Kidney epithelial cell (primary cell): ENCODE data around the gene LMTK2. TPM values are rescaled to one million over a fixed set of nuclear protein-coding genes. Genes with fewer than 3 reads are reported as not detected.

Source experiments
- DNase-seq: peaks from one replicate; pipeline ENCODE4 v3.0.0-alpha.2; 2010; ENCODE audit warnings: low read depth
- H3K27me3 ChIP-seq: 2 replicates; pipeline ENCODE4 v1.6.0; 2011; ENCODE audit warnings: low read length; ENCODE audit not compliant: control insufficient read depth, insufficient read depth
- H3K36me3 ChIP-seq: 2 replicates; pipeline ENCODE4 v1.5.1; 2011; ENCODE audit warnings: low read length; ENCODE audit not compliant: control insufficient read depth, insufficient read depth
- H3K4me3 ChIP-seq: 2 replicates; pipeline ENCODE4 v1.5.1; 2011; ENCODE audit warnings: low read depth, mild to moderate bottlenecking, control low read depth, low read length
- total RNA-seq: library from RNA; depleted of rRNA; stranded (reverse); fragments of >200 nt; gene quantifications from 2 replicates; pipeline ENCODE4 v1.2.3, GENCODE V29; 2015
- TF ChIP-seq, protein P1 (sequence below): IDR thresholded peaks from 2 replicates; pipeline ENCODE4 v1.5.1; 2011; ENCODE audit warnings: mild to moderate bottlenecking, moderate library complexity, low read length, control low read depth, inconsistent platforms; ENCODE audit not compliant: insufficient read depth, poor library complexity, severe bottlenecking

LMTK2 gene
- total RNA-seq, 1 donor from 2014 or later, result 17.9 TPM

DNA sequence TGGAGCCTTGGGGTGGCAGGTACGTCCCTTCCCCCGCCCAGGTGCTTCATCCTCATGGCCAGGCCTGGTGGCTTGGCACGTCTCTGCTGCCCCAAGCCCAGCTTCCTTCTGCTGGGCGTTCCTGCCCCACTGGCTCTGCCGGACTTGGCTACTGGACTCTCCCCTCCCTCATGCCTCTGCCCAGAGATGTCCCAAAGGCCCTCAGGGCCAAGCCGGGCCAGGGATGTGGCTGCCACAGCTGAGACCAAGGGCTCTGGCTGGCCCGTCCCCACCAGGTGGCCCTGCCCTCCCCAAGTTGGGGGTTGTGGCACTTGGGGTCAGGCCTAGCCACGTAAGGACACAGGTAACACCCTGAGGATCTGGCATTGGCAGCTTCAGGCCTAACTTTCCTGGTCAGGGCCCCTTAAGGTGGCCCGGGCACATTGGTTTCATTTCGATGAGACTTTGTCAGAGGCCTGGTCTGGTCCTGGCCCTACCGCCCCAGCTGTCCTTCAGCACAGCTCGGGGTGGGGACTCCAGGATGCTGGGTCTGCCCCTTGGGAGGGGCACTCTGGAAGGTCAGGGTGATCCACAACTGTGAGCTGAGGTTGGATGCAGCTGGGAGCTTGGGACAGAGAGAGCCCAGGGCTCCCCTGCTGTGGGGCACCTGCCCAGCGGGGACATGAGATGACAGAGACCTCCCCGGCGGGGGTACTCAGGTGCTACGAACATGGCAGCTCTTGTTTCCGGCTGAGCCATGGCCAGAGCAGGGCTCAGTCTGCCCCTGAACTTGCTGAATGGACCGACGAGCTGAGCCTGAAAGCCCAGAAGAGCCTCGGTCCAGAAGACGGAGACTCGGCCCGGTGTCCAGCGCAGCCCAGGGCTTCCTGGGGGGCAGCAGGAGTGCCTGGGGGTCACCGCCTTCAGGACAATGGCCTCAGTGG is 107.5 kb downstream of the LMTK2 start:
- no peaks in the 10 kb centered on the region for H3K36me3 ChIP-seq
- no peaks in the 10 kb centered on the region for H3K27me3 ChIP-seq
- no peak for DNase-seq
- TF ChIP-seq, protein P1, sequence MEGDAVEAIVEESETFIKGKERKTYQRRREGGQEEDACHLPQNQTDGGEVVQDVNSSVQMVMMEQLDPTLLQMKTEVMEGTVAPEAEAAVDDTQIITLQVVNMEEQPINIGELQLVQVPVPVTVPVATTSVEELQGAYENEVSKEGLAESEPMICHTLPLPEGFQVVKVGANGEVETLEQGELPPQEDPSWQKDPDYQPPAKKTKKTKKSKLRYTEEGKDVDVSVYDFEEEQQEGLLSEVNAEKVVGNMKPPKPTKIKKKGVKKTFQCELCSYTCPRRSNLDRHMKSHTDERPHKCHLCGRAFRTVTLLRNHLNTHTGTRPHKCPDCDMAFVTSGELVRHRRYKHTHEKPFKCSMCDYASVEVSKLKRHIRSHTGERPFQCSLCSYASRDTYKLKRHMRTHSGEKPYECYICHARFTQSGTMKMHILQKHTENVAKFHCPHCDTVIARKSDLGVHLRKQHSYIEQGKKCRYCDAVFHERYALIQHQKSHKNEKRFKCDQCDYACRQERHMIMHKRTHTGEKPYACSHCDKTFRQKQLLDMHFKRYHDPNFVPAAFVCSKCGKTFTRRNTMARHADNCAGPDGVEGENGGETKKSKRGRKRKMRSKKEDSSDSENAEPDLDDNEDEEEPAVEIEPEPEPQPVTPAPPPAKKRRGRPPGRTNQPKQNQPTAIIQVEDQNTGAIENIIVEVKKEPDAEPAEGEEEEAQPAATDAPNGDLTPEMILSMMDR, result no peak
- no peak overlapping the region for H3K4me3 ChIP-seq

DNA sequence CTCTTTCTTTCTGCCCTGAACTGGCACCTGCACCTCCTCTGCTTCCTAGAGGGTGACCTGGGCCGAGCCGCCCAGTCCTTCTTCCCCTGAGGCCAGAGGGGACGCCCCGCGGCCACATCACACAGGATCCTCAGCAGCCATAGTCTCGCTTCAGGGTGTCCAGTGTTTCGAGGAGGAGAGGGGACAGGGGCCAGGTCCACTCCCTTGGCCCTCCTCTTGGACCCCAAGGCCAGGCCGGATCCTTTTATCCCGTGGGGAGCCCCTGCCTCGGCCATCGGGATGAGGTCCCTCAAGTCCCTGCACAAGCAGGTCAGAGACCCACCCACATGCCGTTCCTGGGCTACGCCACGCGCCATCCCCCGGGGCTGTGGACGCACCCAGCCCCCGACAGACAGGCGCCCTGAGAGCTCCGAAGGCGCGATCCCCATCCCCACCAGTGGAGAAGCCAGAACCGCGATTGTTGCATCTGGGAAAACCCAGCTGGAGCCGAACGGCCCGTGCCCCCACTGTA is 108.2 kb downstream of the LMTK2 start:
- H3K27me3 ChIP-seq, result no peaks in the 10 kb centered on the region
- TF ChIP-seq, protein P1, result no peak
- no peak overlapping the region for H3K4me3 ChIP-seq
- no peaks in the 10 kb centered on the region for H3K36me3 ChIP-seq
- no peak for DNase-seq

DNA sequence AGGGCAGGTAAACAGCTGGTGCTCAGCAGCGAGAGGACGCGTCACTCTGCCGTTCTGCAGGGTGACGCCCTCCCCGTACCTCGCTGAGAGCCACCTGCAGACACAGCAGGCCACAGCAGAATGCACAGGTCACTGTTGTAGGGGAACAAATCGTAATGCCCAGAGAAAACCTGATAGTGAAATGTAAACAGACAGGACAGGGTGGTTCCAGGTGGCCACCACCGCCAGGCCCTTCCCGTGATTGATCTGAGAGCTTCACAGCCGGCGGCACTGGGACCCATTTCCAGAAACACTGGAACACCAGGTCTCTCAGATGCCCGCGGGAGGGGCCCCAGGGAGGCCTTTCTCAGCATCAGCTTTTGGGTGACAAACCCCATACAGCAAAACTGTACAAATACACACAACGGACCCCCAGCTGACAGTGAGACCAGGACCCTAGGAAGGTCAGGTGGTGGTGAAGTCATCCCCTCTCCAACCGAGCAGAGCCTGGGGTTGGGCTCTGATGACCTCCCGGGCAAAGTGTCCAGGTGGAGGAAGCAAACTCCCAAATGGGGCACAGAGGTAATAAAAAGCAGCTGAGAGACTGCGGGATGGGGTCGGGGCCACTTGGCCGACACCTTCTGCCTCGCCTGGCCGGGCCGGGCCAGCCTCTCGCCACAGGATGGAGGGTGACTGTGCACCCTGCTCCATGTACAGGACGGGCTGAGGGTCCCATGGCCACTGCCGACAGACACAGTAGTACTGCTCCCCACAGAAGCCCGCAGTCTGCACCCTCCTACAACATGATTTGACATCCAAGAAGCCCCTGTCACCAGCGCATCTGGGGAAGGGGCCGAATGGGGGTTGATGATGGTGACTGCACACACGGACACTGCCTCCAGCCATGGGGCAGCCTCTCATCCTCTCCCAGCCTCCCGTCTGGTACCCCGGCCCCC is 109.2 kb downstream of the LMTK2 start:
- no peaks in the 10 kb centered on the region for H3K27me3 ChIP-seq
- no peak for DNase-seq
- no peaks in the 10 kb centered on the region for H3K36me3 ChIP-seq
- TF ChIP-seq, protein P1, result no peak
- no peak overlapping the region for H3K4me3 ChIP-seq

DNA sequence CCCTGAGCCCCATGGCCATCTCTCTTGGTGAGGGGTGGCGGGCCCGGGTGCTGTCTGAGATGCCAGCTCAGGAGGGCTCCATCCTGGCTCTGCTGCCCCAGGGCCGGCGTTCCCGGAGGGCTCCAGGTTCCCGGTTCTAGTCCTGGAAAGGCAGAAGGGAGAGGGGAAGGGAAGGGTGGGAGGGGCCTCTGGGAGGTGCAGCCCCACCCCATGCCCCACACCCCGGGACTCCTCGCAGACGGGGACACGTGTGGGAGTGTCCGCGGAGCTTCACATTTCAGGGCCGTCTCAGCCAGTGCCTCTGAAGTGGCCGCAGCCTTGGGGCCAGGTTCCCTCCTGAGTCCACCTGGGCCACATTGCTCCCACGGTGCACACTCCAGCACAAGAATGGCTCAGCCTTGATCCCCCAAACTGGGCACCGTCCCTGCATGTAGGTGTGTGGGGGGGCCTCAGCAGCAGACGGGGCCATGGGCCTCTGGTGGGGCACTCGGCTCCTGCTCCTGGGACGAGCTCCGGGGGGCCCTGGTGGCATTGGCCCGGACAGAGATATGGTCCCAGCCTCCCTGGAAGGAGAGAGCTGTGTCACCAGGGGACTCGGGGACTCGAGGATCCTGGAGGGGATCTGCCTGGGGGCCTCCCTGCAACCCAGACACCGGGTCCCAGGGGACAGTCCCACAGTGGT is 110.4 kb downstream of the LMTK2 start:
- TF ChIP-seq, protein P1, result no peak
- Histone ChIP-seq H3K27me3 (no peaks in the 10 kb centered on the region), H3K4me3 (no peak overlapping the region), H3K36me3 (no peaks in the 10 kb centered on the region)
- no peak for DNase-seq
